Measurements from ENCODE around the gene KIF7.

- no peak for TF ChIP-seq CTCF (IDR thresholded peaks at IDR 0.05)
- TF ChIP-seq POLR2A (IDR thresholded peaks at IDR 0.05): no peak
- no peak for TF ChIP-seq POLR2AphosphoS5 (IDR thresholded peaks at IDR 0.05)
- TF ChIP-seq EP300 (IDR thresholded peaks at IDR 0.05): no peak
Measured at GRCh38 chr15:89587955-89588354, 67.3 kb downstream of the KIF7 start.
